HG02885 (cell line): ENCODE measurements around the gene MBD2.

Experiments used
- ATAC-seq: cut with Tn5 transposase; IDR thresholded peaks from one replicate; pipeline ENCODE4 v1.9.1; 2021; ENCODE audit warnings: mild to moderate bottlenecking; ENCODE audit not compliant: unreplicated experiment, poor library complexity

Gene MBD2

DNA sequence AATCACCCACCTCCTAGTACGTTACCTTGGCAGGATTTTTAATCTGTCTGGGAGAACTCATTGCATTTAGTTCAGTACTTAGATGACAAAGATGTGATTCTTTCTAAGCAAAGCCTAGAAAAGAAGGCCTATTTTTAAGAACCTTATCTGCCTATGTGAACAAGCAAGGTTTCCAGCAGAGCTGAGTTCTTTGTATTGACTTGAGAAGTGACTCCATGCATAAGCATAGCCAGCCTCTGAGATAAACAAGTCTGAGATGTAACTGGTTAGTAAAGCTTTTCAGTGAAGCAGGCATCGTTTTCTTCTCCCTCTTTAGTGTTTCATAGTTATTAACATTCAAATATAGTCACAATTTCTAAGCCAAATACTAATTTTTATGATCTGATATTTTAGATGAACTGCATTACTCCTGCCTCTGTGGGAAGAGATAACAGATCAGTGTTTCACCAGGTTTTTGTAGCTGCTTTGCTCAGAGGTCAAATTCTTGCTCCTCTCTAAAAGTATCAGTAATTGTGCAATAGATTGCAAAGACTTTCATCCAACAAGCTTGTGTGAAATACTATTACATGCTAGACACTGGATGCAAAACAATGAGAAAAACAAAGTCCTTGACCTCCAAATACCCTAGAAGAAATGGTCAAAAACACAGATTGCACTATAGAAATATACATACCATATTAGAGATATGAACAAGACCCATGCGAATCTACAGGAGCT is 107.8 kb downstream of the MBD2 start:
- no peak for ATAC-seq

GRCh38 chr18:54112356-54112755 is 112.1 kb downstream of the MBD2 start:
- no peak for ATAC-seq

GRCh38 chr18:54109131-54109683 is 115.3 kb downstream of the MBD2 start:
- peak; percentile 46 for ATAC-seq

DNA sequence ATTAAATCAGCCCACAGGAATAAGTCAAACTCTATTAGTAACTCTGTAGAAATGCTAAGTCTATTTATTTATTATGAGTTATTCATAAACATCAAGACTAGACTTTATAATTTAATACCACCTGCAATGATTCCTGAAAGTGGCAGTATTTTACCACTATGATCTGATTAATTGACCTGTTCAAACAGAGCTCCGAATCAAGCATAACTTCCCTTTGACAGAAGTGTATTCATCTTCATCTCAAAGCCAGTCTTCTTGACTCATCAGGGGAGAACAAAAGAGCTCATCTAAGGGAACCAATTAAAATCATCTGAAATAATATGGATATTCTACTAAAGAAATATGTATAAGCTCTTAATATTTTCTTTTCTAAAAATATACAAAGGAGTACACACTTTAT is 122.3 kb downstream of the MBD2 start:
- ATAC-seq = no peak
